HCT116 (cell line): ENCODE results near the gene CEP152.

Experiments
- ATF3 ChIP-seq: IDR thresholded peaks from 2 replicates; pipeline ENCODE4 v1.6.1; 2012
- CBX3 ChIP-seq: IDR thresholded peaks from 2 replicates; pipeline ENCODE4 v1.6.1; 2012; ENCODE audit warnings: low read depth
- CEBPB ChIP-seq: IDR thresholded peaks from 2 replicates; pipeline ENCODE4 v1.6.1; 2012; ENCODE audit warnings: low read depth
- CTCF ChIP-seq, 3 experiments: fragments of 200-600 bp in 1 of 3; sonication (generic) in 1 of 3; IDR thresholded peaks in 2 of 3; conservative IDR thresholded peaks in 1 of 3; 2 replicates each; pipeline ENCODE4 v1.5.1; 2012 to 2017; ENCODE audit warnings: low read depth in 2 of 3, low read length in 2 of 3, antibody characterized with exemption in 1 of 3, borderline replicate concordance in 1 of 3, control low read depth in 1 of 3, mild to moderate bottlenecking in 1 of 3, mixed read lengths in 1 of 3, mixed run types in 1 of 3, moderate library complexity in 1 of 3; ENCODE audit not compliant: insufficient read depth in 1 of 3
- EZH2 ChIP-seq: fragments of 200-600 bp; sonication (generic); IDR thresholded peaks from 2 replicates; pipeline ENCODE4 v1.6.1; 2017; ENCODE audit warnings: antibody characterized with exemption, mixed run types
- MAX ChIP-seq: IDR thresholded peaks from 2 replicates; pipeline ENCODE4 v1.6.1; 2012
- POLR2A ChIP-seq: IDR thresholded peaks from 2 replicates; pipeline ENCODE4 v1.7.0; 2011; ENCODE audit warnings: borderline replicate concordance; ENCODE audit not compliant: insufficient read depth, insufficient read length; ENCODE audit errors: extremely low read depth
- POLR2AphosphoS5 ChIP-seq: IDR thresholded peaks from 2 replicates; pipeline ENCODE4 v1.6.1; 2011; ENCODE audit warnings: mild to moderate bottlenecking, low read depth, low read length, moderate library complexity
- RAD21 ChIP-seq: IDR thresholded peaks from 2 replicates; pipeline ENCODE4 v1.6.1; 2012; ENCODE audit warnings: low read depth, mild to moderate bottlenecking
- SRF ChIP-seq: IDR thresholded peaks from 2 replicates; pipeline ENCODE4 v1.6.1; 2012; ENCODE audit warnings: low read depth
- YY1 ChIP-seq: IDR thresholded peaks from 2 replicates; pipeline ENCODE4 v1.6.1; 2011; ENCODE audit warnings: low read length, low read depth, moderate library complexity, mild to moderate bottlenecking; ENCODE audit not compliant: insufficient replicate concordance; ENCODE audit errors: extremely low read depth
- ZFX ChIP-seq: fragments of 450-650 bp; IDR thresholded peaks from 2 replicates; pipeline ENCODE4 v1.6.1; 2017
- ZNF274 ChIP-seq: fragments of 200-500 bp; sonication (Bioruptor generic); IDR thresholded peaks from 2 replicates; pipeline ENCODE4 v1.6.1; 2014; ENCODE audit warnings: mild to moderate bottlenecking, low read depth, low read length, inconsistent platforms

GRCh38 chr15:48811325-48811958 is 573 bp upstream of the CEP152 start:
- TF ChIP-seq CTCF (IDR thresholded peaks at IDR 0.05 in 2 of 3, conservative IDR thresholded peaks at IDR 0.05 in 1 of 3; ENCODE audit: borderline replicate concordance in 1 of 3, insufficient read depth in 1 of 3, low read depth in 2 of 3, low read length in 2 of 3) = peak in 2 of 3 experiments; percentile 15 to 46; a peak in 3 of 6 replicates
- no peak for TF ChIP-seq ATF3
- no peak for TF ChIP-seq EZH2
- TF ChIP-seq POLR2A = no peak
- no peak for TF ChIP-seq POLR2AphosphoS5
- no peak for TF ChIP-seq YY1
- TF ChIP-seq MAX = 0 out of 2 replicates have a peak, but pooled peaks have one; percentile 8
- no peak for TF ChIP-seq CEBPB
- TF ChIP-seq RAD21 = no peak
- no peak for TF ChIP-seq SRF
- TF ChIP-seq CBX3 = no peak
- TF ChIP-seq ZFX = no peak
- TF ChIP-seq ZNF274 = no peak
